Activated T-helper 1 cell treated with anti-CD3 and anti-CD28 coated beads, Interleukin-2, amount 50 U/mL, for 16 hours (primary cell): Measurements from ENCODE around the gene OR5A2.
"Not testable (repeated sequence)": the region's sequence is repeated elsewhere in the genome, so short reads cannot be mapped to it uniquely, and the experiment has no call there.

Experiments
- DNase-seq, 2 donors: peaks; one replicate each; pipeline ENCODE4 v3.0.0-alpha.2; 2020; ENCODE audit warnings: low read depth in 1 of 2, low spot score in 1 of 2

The OR5A2 gene

GRCh38 chr11:59400461-59401261 lies 25.6 kb downstream of the OR5A2 start:
- no peak for DNase-seq

- no peak for DNase-seq
Observed at GRCh38 chr11:59394186-59394585, 32.0 kb downstream of the OR5A2 start.

- DNase-seq, result no peak
Observed at GRCh38 chr11:59380263-59381059, 45.8 kb downstream of the OR5A2 start.

GRCh38 chr11:59372324-59372723 lies 53.9 kb downstream of the OR5A2 start:
- DNase-seq, result not testable (repeated sequence)

GRCh38 chr11:59368238-59369022 lies 57.8 kb downstream of the OR5A2 start:
- no peak for DNase-seq
